ENCODE measurements around the gene PPCDC.

DNA sequence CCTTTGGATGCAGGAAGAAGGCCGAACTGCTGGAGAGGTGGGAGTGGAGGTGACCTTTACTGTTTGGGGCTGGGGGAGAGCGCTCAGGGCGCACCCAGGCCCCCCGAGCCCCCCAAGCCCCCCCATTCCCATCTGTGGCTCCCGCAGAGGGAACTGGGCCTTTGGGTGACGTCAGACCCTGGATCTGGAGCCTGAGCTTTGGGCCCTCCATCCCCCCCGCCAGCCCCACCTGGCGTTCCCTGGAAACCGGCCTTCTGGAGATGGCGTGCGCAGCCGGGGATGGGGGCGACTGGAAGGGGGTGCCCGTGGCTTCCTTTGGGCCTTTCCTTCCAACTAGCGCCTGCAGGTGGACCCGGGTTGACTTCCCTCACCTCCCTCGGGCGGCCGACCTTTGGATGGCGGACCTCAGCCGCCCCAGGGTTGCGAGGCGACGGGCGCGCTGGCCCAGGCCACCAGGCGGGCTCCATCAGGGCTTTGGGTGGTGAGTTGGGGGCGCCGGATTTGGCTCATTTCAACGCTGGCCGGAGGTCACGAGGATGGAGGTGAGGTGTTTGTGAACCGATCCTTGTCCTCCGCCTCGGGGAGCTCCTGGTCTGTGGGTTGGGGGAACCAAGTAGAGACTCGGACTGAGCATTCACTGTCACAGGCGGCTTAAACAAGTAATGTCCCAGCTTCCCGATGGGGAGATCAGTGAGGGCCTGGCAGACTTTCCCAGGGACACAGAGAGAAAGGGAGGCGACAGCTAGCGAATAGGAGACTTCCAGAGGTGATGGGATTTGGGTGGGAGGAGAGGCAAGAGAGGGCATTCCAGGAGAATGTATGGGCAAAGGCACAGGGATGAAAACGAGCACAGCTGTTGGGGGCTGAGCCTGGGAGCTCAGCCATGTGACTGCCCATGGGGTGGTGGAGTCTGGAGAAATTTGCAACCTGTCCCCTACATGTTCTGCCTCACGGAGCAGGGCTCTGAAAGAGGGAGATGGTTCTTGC is 27.3 kb upstream of the PPCDC start:
- TF ChIP-seq, protein P1, sequence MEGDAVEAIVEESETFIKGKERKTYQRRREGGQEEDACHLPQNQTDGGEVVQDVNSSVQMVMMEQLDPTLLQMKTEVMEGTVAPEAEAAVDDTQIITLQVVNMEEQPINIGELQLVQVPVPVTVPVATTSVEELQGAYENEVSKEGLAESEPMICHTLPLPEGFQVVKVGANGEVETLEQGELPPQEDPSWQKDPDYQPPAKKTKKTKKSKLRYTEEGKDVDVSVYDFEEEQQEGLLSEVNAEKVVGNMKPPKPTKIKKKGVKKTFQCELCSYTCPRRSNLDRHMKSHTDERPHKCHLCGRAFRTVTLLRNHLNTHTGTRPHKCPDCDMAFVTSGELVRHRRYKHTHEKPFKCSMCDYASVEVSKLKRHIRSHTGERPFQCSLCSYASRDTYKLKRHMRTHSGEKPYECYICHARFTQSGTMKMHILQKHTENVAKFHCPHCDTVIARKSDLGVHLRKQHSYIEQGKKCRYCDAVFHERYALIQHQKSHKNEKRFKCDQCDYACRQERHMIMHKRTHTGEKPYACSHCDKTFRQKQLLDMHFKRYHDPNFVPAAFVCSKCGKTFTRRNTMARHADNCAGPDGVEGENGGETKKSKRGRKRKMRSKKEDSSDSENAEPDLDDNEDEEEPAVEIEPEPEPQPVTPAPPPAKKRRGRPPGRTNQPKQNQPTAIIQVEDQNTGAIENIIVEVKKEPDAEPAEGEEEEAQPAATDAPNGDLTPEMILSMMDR (IDR thresholded peaks at IDR 0.05; ENCODE audit: low read depth, low read length, missing input control), result no peak
- TF ChIP-seq RAD21 (IDR thresholded peaks at IDR 0.05), result no peak
